ENCODE measurements around the gene XPO6. TPM values are rescaled to one million over a fixed set of nuclear protein-coding genes. Genes with fewer than 3 reads are reported as not detected.
A peak's percentile ranks its signal among the peaks of the same experiment; 100 is the strongest.

XPO6 gene
- total RNA-seq, 1 experiment from 2014 or later: 124 TPM

DNA sequence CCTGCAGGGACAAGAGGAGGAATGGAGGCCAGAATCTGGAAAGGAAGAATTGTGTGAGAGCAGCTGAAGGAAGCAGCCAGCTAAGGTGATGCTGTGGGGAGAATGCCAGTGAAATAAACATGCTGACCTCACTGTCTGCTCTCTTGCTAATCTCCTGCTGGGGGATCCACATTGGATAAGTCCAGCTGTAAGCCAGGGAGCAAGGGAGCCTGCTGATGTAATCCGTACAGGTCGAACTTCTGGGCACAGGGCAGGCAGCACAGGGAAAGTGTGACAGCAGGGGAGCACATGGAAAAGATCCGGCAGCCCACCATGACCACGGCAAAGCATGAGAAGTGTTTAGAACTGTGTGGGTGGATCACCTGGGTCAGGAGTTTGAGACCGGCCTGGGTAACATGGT, 7.5 kb upstream of the XPO6 start:
- H3K4ac ChIP-seq (ENCODE audit: low read depth, low read length): no peak overlapping the region
- no peak overlapping the region for H2BK20ac ChIP-seq (ENCODE audit: low read depth, low read length, poor library complexity, severe bottlenecking)
- no peak overlapping the region for H2AK5ac ChIP-seq (ENCODE audit: insufficient read length, low read length)
- H2BK15ac ChIP-seq (ENCODE audit: low read depth, low read length): no peak overlapping the region
- H3K9ac ChIP-seq (ENCODE audit: extremely low read depth, insufficient read length, low read length): no peak overlapping the region
- H3K79me2 ChIP-seq (ENCODE audit: insufficient read depth, low read length): no peaks in the 10 kb centered on the region
- H3K18ac ChIP-seq (ENCODE audit: insufficient read length, low read depth, low read length): no peak overlapping the region
- H4K91ac ChIP-seq (ENCODE audit: insufficient read length, low read depth, low read length): no peak overlapping the region
- no peak overlapping the region for H2BK12ac ChIP-seq (ENCODE audit: insufficient read length, low read depth, low read length)
- H4K8ac ChIP-seq (replicated peaks; ENCODE audit: insufficient read length, low read depth, low read length): no peak overlapping the region
- H3K23ac ChIP-seq (ENCODE audit: insufficient read length, low read depth, low read length): no peak overlapping the region
- no peak overlapping the region for H3K27ac ChIP-seq (ENCODE audit: insufficient read length, low read depth, low read length)
- no peak overlapping the region for H2BK120ac ChIP-seq (ENCODE audit: low read depth, low read length, poor library complexity, severe bottlenecking)
- H2AFZ ChIP-seq (ENCODE audit: low read length): no peak overlapping the region
- no peak overlapping the region for H3K14ac ChIP-seq (ENCODE audit: insufficient read depth, low read length)
- no peaks in the 10 kb centered on the region for H3K9me3 ChIP-seq (ENCODE audit: control insufficient read depth, low read depth, low read length)
- H3K56ac ChIP-seq (ENCODE audit: insufficient read length, low read depth, low read length): no peak overlapping the region
- no peak overlapping the region for H3T11ph ChIP-seq (ENCODE audit: low read length)
- Mint-ChIP-seq H3K4me1 (peaks cover 3 to 6% of the 10 kb centered on the region in 2 experiments; a peak in 2 of 4 replicates), H3K9me3 (no peaks in the 10 kb centered on the region; a peak in 1 of 5 replicates), H3K4me3 (no peak overlapping the region), H3K27ac (peak overlapping the region in 2 of 3 experiments; percentile 8 to 14; a peak in 1 of 7 replicates), H3K36me3 (ENCODE audit: insufficient read depth in 1 of 3, low read depth in 3 of 3) (no peaks in the 10 kb centered on the region), H3K27me3 (ENCODE audit: low read depth) (no peaks in the 10 kb centered on the region)
- TF ChIP-seq, protein P1, sequence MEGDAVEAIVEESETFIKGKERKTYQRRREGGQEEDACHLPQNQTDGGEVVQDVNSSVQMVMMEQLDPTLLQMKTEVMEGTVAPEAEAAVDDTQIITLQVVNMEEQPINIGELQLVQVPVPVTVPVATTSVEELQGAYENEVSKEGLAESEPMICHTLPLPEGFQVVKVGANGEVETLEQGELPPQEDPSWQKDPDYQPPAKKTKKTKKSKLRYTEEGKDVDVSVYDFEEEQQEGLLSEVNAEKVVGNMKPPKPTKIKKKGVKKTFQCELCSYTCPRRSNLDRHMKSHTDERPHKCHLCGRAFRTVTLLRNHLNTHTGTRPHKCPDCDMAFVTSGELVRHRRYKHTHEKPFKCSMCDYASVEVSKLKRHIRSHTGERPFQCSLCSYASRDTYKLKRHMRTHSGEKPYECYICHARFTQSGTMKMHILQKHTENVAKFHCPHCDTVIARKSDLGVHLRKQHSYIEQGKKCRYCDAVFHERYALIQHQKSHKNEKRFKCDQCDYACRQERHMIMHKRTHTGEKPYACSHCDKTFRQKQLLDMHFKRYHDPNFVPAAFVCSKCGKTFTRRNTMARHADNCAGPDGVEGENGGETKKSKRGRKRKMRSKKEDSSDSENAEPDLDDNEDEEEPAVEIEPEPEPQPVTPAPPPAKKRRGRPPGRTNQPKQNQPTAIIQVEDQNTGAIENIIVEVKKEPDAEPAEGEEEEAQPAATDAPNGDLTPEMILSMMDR (conservative IDR thresholded peaks at IDR 0.05): no peak
- no peaks in the 10 kb centered on the region for H4K20me1 ChIP-seq (ENCODE audit: control insufficient read depth, insufficient read depth, insufficient read length)
- H3K23me2 ChIP-seq (ENCODE audit: insufficient read length, low read depth, low read length, poor library complexity, severe bottlenecking): no peaks in the 10 kb centered on the region
- no CpG with 5 or more reads among the region's 5 CpGs for WGBS (ENCODE audit: extremely low coverage, insufficient read length, low lambda C conversion rate)
- no peak for DNase-seq
- no peak overlapping the region for H3K4me2 ChIP-seq (ENCODE audit: insufficient read depth, insufficient read length, low read length)
- no peaks in the 10 kb centered on the region for H3K79me1 ChIP-seq (ENCODE audit: insufficient read depth, low read depth, low read length, poor library complexity, severe bottlenecking)
- no peaks in the 10 kb centered on the region for H3K4me1 ChIP-seq (ENCODE audit: insufficient read depth, low read length)
- no peaks in the 10 kb centered on the region for H3K27me3 ChIP-seq (ENCODE audit: insufficient read depth, low read length)
- no peak overlapping the region for H4K5ac ChIP-seq (ENCODE audit: insufficient read length, low read depth, low read length)
- no peak overlapping the region for H2BK5ac ChIP-seq (ENCODE audit: insufficient read length, low read length)

All from H9 (cell line).